ENCODE measurements around the gene MRPL18. TPM values are rescaled to one million over a fixed set of nuclear protein-coding genes. Genes with fewer than 3 reads are reported as not detected.

The MRPL18 gene
- total RNA-seq, 1 donor from 2014 or later, result 47.8 TPM

- no peak overlapping the region for H3K27ac ChIP-seq
- H3K4me1 ChIP-seq, result no peaks in the 10 kb centered on the region
- DNase-seq (no peak), ATAC-seq (no peak)
- no peaks in the 10 kb centered on the region for H3K9me3 ChIP-seq
- intact Hi-C loops (cut with DNase I), result no loop called here
- H3K4me3 ChIP-seq, result no peak overlapping the region
- H3K27me3 ChIP-seq (ENCODE audit: low read depth), result no peaks in the 10 kb centered on the region
- no peaks in the 10 kb centered on the region for H3K36me3 ChIP-seq
- no peak for TF ChIP-seq CTCF (IDR thresholded peaks at IDR 0.05)
Measured at GRCh38 chr6:159832946-159833345, 42.7 kb downstream of the MRPL18 start.

GRCh38 chr6:159833556-159833955, 43.3 kb downstream of the MRPL18 start:
- intact Hi-C loops (cut with DNase I), result no loop called here
- ATAC-seq, result no peak
- DNase-seq, result no peak
- H3K4me1 ChIP-seq, result no peaks in the 10 kb centered on the region
- H3K4me3 ChIP-seq, result no peak overlapping the region
- no peak overlapping the region for H3K27ac ChIP-seq
- H3K27me3 ChIP-seq (ENCODE audit: low read depth), result no peaks in the 10 kb centered on the region
- no peaks in the 10 kb centered on the region for H3K9me3 ChIP-seq
- TF ChIP-seq CTCF (IDR thresholded peaks at IDR 0.05), result no peak
- no peaks in the 10 kb centered on the region for H3K36me3 ChIP-seq

- Histone ChIP-seq H3K4me1 (no peaks in the 10 kb centered on the region), H3K27ac (no peak overlapping the region), H3K9me3 (no peaks in the 10 kb centered on the region), H3K36me3 (no peaks in the 10 kb centered on the region), H3K4me3 (no peak overlapping the region), H3K27me3 (ENCODE audit: low read depth) (no peaks in the 10 kb centered on the region)
- peak; percentile 10 for DNase-seq
- ATAC-seq, result no peak
- no peak for TF ChIP-seq CTCF (IDR thresholded peaks at IDR 0.05)
- intact Hi-C loops (cut with DNase I), result no loop called here
Measured at GRCh38 chr6:159833997-159834603, 43.8 kb downstream of the MRPL18 start.

GRCh38 chr6:159836718-159837490, 46.6 kb downstream of the MRPL18 start:
- intact Hi-C loops (cut with DNase I), result no loop called here
- H3K27ac ChIP-seq, result no peak overlapping the region
- H3K4me3 ChIP-seq, result no peak overlapping the region
- peak; percentile 31 for DNase-seq
- no peaks in the 10 kb centered on the region for H3K9me3 ChIP-seq
- no peak for TF ChIP-seq CTCF (IDR thresholded peaks at IDR 0.05)
- H3K4me1 ChIP-seq, result no peaks in the 10 kb centered on the region
- no peak for ATAC-seq
- H3K36me3 ChIP-seq, result no peaks in the 10 kb centered on the region
- no peaks in the 10 kb centered on the region for H3K27me3 ChIP-seq (ENCODE audit: low read depth)

- intact Hi-C loops (cut with DNase I), result no loop called here
- H3K4me1 ChIP-seq, result no peaks in the 10 kb centered on the region
Measured at GRCh38 chr6:159837511-159837910, 47.2 kb downstream of the MRPL18 start.

More at GRCh38 chr6:159837511-159837910, 47.2 kb downstream of the MRPL18 start:
- DNase-seq (no peak), ATAC-seq (no peak)
- Histone ChIP-seq H3K27ac (no peak overlapping the region), H3K27me3 (ENCODE audit: low read depth) (no peaks in the 10 kb centered on the region), H3K9me3 (no peaks in the 10 kb centered on the region), H3K36me3 (no peaks in the 10 kb centered on the region), H3K4me3 (no peak overlapping the region)
- TF ChIP-seq CTCF (IDR thresholded peaks at IDR 0.05), result no peak
